ENCODE data around the gene UTP14C.
"Not testable (repeated sequence)": the region's sequence is repeated elsewhere in the genome, so short reads cannot be mapped to it uniquely, and the experiment has no call there.

The UTP14C gene, protein sequence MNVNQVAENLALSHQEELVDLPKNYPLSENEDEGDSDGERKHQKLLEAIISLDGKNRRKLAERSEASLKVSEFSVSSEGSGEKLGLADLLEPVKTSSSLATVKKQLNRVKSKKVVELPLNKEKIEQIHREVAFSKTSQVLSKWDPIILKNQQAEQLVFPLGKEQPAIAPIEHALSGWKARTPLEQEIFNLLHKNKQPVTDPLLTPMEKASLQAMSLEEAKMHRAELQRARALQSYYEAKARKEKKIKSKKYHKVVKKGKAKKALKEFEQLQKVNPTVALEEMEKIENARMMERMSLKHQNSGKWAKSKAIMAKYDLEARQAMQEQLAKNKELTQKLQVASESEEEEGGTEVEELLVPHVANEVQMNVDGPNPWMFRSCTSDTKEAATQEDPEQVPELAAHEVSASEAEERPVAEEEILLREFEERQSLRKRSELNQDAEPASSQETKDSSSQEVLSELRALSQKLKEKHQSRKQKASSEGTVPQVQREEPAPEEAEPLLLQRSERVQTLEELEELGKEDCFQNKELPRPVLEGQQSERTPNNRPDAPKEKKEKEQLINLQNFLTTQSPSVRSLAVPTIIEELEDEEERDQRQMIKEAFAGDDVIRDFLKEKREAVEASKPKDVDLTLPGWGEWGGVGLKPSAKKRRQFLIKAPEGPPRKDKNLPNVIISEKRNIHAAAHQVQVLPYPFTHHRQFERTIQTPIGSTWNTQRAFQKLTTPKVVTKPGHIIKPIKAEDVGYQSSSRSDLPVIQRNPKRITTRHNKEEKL

DNA sequence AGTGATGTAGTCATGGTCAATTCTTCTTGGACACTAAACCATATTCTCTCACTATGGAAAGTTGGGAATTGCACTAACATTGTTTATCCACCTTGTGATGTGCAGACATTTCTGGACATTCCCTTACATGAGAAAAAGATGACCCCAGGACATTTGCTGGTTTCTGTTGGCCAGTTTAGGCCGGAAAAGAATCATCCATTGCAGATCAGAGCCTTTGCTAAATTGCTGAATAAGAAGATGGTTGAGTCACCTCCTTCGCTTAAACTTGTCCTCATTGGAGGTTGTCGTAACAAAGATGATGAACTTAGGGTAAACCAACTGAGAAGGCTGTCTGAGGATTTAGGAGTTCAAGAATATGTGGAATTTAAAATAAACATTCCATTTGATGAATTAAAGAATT, at the start of gene UTP14C:
TSS of gene UTP14C (plus strand) at position 211 of the 400 bp plus-strand sequence. CDS start 4,114 bp downstream, outside the sequence.
- DNase-seq (ENCODE audit: low read depth in 2 of 3, low spot score in 2 of 3), result no peak

DNA sequence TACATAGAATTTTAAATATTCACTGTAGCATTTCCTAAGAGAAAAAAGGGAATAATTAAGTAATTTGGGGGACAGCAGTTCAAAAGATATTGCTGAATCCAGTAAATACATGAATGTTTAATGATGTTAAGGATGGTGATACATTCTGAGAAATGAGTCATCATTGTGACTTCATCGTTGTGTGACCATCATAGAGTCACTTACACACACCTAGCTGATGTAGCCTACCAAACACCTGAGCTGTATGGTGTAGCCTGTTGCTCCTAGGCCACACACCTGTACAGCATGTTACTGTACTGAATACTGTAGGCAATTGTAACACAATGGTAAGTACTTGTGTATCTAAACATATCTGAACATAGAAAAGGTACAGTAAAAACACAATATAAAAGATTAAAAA, 48.1 kb upstream of the UTP14C start:
- no peak for DNase-seq (ENCODE audit: low read depth in 2 of 3, low spot score in 2 of 3)

DNA sequence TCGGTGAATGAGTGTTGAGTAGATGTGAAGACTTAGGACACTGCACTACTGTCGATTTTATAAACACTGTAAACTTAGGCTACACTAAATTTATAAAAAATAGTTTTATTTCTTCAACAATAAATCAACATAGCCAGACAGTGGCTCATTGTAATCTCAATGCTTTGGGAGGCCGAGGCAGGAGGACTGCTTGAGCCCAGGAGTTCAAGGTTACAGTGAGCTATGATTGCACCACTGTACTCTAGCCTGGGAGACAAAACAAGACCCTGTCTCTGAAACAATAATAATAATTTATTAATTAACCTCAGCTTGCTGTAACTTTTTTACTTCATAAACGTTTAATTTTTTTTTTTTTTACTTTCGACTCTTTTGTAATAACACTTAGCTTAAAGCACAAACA, 47.6 kb upstream of the UTP14C start:
- DNase-seq (ENCODE audit: low read depth in 2 of 3, low spot score in 2 of 3), result no peak

DNA sequence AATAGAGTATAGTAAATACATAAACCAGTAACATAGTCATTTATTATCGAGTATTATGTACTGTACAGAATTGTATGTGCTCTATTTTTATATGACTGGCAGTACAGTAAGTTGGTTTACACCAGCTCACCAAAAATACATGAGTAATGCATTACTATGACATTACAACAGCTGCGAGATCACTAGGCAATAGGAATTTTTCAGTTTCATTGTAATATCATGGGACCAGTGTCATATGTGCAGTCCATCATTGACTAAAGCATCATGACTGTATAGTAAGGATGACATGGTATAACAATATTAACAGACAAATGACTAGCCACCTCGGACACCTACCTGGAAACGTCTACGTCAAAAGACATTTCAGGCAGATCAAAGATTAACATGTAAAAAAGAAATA, 46.9 kb upstream of the UTP14C start:
- DNase-seq (ENCODE audit: low read depth in 2 of 3, low spot score in 2 of 3), result no peak

DNA sequence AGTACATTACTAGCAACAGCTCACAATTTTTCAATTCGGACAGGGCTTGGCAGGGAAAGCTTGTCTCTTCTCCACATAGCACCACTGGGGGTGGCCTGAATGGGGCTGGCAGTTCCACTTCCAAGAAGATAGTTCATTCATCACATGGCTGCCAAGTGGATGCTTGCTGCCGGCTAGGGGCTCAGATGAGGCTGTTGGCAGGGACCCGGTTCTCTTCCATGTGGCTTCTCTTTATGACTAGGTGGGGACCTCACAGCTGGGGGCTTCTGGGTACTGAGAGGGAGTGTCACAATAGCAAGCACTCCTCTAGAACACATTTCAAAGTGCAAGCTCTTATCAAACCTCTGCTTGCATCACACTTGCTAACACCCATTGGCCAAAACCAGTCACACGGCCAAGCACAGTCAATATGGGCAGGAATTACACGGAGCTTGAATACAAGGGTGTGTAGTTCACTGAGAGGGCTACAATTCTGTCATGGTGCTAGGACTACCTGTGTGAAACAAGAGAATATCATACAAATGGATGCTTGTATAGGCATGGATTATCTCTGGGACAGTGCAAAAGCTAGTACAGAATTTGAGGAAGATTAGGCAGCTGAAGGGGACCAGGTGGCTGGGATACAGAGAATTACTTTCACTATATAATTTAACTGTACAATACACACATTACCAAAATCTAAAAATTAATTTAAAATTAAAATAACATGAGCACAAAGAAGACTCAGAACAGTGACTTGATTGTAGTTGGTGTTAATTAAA, 45.5 kb upstream of the UTP14C start:
- no peak for DNase-seq (ENCODE audit: low read depth in 2 of 3, low spot score in 2 of 3)

DNA sequence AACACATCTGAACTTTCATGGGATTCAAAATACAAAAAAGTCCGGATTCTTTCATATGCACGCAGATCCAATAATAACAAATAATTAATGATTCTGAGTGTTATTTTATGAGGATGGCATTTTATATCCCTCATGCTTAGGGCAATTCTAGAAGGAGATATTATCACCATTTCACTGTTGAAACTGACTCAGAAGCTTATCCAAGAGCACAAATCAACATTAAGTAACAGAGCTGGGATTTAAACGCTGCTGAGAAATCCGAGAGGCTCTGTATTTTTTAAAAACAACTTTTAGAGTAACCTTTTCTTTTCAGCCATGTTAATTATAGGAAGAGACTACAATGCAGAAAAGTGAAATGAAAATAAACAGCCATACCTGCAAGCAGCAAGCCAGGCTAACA, 43.6 kb upstream of the UTP14C start:
- no peak for DNase-seq (ENCODE audit: low read depth in 2 of 3, low spot score in 2 of 3)

DNA sequence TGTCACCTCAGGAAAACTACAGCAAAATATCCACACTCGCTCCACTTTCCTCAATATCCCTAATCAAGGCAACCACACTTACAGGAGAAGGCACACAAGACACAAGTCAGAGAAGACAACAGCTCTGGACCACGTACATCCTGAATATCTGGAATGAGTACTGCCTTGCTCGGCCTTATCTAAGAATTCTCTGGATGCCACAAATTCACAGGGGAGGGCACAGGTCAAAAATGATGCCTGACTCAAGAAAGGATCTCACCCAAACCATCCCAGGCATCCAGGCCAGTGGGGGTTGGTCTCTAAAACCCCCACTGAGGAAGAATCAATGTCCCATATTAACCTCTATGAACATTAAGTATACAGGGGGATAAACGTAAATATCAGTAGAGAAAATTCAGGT, 43.1 kb upstream of the UTP14C start:
- no peak for DNase-seq (ENCODE audit: low read depth in 2 of 3, low spot score in 2 of 3)

DNA sequence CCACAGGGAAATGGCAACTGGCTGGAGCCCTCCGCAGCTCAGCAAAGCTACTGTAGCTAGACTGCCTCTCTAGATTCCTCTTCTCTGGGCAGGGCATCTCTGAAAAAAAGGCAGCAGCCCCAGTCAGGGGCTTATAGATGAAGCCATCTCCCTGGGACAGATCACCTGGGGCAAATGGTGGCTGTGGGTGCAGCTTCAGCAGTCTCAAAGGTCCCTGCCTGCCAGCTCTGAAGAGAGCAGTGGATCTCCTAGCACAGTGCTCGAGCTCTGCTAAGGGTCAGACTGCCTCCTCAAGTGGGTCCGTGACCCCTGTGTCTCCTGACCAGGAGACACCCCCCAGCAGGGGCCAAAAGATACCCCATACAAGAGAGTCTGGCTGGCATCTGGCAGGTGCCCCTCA, 41.2 kb upstream of the UTP14C start:
- DNase-seq (ENCODE audit: low read depth in 2 of 3, low spot score in 2 of 3), result not testable (repeated sequence)

DNA sequence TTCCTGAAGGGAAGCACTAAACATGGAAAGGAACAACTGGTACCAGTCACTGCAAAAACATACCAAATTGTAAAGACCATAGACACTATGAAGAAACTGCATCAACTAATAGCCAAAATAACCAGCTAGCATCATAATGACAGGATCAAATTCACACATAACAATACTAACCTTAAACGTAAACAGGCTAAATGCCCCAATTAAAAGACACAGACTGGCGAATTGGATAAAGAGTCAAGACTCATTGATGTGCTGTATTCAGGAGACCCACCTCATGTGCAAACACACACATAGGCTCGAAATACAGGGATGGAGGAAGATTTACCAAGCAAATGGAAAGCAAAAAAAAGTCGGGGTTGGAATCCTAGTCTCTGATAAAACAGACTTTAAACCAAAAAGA, 39.6 kb upstream of the UTP14C start:
- DNase-seq (ENCODE audit: low read depth in 2 of 3, low spot score in 2 of 3), result not testable (repeated sequence)

DNA sequence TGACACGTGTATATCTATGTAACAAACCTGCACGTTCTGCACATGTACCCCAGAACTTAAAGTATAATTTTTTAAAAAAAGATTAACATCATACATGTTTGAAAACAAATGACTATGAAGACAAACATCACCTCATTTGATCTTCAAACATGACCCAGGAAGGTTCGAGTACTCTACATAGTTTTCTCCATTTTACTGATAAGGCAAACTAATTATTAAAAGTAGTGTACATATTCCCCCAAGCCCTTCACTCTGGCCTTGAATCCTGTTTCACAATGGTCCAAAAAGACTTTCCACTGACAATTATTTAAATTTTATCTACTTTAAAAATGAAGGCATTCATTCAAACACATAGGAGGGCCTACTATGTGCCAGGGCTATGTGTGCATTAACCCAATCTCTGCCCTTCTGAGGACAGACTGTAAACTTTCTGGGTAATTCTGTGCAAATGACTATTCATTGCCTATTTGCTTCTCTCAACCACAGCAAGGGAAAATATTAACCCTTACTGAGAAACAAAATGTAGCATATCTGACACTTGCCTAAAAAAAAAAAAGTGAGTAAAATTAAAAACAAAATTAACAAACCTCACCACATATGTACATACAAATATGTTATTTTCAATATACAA, 35.4 kb upstream of the UTP14C start:
- no peak for DNase-seq (ENCODE audit: low read depth in 2 of 3, low spot score in 2 of 3)

DNA sequence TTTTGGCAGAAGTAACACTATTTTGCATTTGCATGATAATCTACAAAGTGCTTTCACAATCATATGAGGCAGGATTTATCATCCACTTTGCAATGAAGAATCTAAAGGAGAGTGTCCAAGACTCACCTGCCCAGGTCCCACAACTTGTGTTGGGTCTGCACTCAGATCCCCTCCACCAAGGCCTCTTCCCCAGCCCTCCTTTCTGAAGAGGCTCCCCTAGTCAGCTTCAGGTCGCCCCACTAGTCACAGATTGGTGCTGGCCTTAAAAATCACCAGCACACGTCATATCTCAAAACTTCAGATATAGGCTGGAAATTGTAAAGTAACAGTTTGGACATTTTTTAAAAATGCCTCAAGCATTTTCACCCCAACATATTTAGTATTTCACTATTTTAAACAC, 30.8 kb upstream of the UTP14C start:
- no peak for DNase-seq (ENCODE audit: low read depth in 2 of 3, low spot score in 2 of 3)

DNA sequence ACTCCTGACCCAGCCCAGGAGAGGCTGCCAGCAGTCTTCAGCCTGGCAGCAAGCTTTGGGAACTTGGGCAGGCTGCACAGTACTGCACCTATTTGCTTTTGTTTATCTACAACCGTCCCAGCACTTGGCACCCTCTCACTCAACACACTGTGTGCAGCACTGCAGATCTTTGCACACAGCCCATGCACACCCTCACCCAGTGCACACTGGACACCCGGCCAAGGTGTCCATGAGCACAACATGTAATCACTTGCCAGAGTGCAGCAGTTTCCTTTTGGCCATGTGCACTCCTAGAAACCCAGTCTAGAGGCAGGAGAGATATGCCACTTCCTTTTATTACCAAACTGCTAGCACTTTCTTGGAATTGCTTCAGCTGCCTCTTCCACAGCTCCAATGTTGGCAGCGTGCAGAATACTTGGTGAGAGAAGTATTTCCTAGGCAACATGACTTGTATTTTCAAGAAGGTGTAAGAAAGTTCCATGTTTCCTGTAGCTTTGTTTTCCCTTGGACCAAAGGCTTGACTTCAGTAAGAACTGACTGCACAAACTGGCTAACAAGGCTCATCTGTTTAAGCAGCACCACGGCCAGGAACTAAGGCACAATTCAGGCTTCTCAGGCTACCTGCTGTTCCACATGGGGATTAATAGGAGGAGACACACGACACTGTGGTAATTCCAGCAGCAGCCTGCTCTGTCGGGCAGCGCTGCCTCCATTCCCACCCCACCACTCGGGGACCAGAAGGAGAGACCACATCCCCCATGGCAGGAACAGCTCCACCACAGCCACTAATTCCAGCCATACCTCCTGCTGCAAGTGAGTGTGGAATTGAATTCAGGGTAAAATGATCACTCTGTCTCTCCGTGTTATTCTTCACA, 28.6 kb upstream of the UTP14C start:
- no peak for DNase-seq (ENCODE audit: low read depth in 2 of 3, low spot score in 2 of 3)

DNA sequence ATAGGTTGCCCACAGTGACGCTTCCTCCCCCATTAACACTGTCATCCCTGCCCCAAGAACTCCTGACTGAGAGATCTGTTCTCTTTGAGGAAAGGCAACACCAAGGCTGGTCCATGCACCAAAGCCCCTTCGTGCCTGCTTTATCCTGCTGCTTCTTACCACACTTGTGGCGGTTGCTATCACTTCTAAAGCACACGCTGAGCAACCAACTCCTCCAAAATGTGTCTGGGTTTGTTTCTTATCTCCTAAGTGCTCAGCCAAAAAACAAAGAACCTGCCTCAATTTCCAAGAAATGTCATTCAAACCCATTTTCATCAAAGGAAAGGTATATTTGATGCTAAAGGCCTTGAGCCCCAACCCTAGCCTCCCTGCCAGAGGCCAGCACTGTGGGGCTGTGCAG, 27.9 kb upstream of the UTP14C start:
- no peak for DNase-seq (ENCODE audit: low read depth in 2 of 3, low spot score in 2 of 3)

DNA sequence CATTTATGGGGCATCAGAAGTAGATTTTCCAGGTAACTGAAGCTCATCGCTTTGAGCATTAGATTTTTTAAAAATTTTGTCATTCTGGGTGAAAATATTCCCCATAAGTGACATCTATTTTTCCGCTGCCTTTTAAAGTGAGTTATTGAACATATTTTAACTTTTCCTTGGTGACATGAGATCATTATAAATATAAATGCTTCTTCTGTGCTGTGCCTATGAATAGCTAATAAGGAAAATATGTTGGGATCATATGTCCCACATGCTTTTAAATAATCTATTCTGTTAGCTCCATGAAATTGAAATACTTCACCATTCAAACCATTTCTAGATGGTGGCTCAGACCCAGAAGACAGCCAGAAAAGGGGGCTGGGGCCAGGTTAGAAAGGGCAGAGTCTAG, 27.3 kb upstream of the UTP14C start:
- no peak for DNase-seq (ENCODE audit: low read depth in 2 of 3, low spot score in 2 of 3)

DNA sequence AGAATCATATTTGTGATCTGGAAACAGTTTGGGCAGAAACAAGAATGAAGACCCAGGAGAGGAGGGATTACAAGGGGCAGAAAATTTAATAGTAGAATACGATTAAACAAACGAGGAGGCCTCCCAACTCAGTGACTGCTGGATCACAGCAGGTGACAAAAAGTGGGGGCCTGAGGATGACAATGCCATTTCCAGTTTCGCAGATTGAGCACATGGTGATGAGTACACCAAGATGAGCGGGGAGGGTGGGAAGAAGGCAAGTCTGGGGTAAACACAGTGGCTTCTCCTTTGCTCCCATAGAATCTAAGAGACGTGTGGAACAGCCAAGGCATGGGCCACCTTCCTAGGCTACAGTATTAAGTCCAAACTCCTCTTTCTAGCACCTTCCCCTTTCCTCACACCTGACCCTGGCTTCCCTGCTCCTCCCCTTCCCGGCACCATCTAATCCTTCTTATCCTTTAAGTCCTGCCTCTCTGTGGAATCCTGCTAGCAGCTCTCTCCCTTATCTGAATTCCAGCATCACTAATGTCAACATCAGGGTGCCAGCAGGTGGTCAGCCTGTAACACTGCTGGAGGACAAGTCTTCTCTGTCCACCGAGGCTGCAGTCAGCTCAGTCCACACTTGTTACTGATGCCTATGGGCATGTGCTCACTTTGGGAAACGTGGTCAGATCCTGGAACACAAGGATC, 26.7 kb upstream of the UTP14C start:
- DNase-seq (ENCODE audit: low read depth in 2 of 3, low spot score in 2 of 3), result no peak

DNA sequence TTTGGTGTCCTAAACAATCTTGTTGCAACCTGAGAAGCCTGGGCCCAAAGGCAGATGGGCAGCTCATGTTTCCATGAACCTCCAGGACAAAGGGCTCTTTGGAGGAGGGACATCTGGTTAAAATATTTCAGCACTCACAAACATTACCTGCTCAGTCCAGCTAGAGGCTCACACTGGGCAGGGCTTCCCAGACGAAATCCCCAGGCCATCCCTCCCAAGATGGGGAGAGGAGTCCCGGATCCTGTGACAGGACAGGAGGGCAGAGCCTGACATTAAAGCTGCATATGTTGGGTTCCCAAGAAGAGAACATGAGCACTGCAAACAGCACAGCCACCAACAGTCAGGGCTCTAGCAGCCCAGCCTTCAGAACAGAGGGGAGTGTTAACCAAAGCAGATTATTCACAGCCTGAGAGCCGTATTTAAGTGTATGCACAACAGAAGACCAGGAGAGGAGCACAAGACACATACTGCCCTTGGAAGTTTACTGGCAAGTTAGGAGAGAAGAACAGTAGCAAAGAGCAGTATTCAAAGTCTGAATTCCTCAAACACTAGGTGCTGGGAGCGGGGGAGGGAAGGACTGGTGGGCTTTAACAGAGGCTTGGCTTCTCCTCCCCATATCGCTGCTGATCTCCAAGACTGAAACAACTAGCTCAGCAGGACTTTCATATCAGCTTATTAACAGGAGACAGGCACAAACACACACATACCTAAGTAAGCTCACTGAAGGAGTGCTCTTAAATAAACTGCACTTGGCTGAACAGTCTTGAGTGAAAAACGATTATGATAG, 25.6 kb upstream of the UTP14C start:
- DNase-seq (ENCODE audit: low read depth in 2 of 3, low spot score in 2 of 3), result no peak

DNA sequence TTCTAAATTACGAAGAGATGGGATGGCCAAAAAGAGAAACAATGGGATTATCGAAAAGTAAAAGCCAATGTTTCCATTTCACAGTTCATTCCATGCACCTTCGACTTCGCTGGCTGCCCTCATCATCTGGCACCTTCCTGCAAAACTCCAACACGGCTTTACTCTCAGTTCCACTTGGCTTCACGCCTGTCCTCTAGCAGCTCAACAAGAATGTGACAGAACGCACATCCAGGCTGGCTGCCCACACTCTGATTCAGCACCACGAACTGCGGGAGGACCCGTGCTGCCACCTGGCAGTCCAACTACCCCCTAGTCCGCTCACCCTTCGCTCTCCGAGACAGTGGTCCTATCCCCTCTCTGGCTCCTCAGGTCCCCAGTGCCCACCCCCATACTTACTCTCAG, 25.0 kb upstream of the UTP14C start:
- DNase-seq (ENCODE audit: low read depth in 2 of 3, low spot score in 2 of 3), result no peak

DNA sequence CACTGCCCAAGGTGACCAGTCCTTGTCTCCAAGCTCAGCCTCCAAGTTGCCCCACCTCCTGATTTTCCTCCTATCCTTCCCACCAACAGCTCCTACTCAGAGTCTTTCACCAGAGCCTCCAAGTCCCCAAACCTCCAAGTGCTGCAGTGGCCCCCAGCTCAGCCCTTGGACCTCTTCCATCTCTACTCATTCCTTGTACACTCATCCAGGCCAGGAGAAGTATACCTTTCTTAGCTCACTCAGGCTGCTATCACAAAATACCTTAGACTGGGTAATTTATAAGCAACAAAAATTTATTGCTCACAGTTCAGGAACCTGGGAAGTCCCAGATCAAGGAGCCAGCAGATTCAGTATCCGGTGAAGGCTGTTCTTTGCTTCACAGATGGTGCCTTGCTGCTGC, 24.6 kb upstream of the UTP14C start:
- no peak for DNase-seq (ENCODE audit: low read depth in 2 of 3, low spot score in 2 of 3)

DNA sequence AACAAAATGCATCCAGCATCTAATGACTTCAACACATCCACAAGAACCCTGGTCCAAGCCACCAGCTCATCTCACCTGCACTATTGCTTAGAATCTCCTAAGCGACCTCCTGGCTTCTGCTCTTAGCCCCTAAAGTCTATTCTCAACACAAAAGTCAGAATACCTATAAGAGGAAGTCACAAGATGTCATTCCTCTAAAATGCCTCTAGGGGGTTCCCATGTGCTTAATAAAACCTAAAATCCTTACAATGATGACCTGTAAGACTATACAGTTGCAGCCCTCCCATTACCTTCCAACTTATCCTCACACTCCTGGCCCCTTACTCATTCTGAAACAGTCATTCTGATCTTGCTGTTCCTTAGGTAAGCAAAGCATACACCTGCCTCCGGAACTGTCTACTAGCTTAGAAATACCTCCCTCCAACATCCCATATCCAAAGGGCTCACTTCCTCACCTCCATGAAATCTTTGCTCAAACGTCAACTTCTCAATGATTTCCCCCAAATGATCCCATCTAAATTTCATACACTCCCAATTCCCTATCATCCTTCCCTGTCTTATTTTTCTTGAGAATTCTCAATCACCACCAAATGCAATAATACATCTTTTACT, 23.3 kb upstream of the UTP14C start:
- DNase-seq (ENCODE audit: low read depth in 2 of 3, low spot score in 2 of 3), result no peak
